Endothelial cell of umbilical vein (primary cell): ENCODE data around the gene GRIA1.

Source experiments
- CTCF ChIP-seq, 2 donors: IDR thresholded peaks; 1 replicate in 1 of 2; 2 replicates in 1 of 2; pipeline ENCODE4 v1.5.1; 2011; ENCODE audit warnings: low read length in 2 of 2, mild to moderate bottlenecking in 2 of 2, moderate library complexity in 2 of 2, control low read depth in 1 of 2, inconsistent platforms in 1 of 2, low read depth in 1 of 2; ENCODE audit not compliant: insufficient read depth in 1 of 2; ENCODE audit errors: extremely low read depth in 1 of 2
- EZH2 ChIP-seq: IDR thresholded peaks from 2 replicates; pipeline ENCODE4 v1.6.1; 2012; ENCODE audit warnings: borderline replicate concordance, low read depth, mild to moderate bottlenecking, moderate library complexity, low read length, inconsistent platforms; ENCODE audit not compliant: severe bottlenecking
- GATA2 ChIP-seq: IDR thresholded peaks from 2 replicates; pipeline ENCODE4 v1.7.0; 2011; ENCODE audit warnings: low read depth, mild to moderate bottlenecking, moderate library complexity, mixed read lengths, low read length; ENCODE audit not compliant: insufficient read length, insufficient read depth
- JUN ChIP-seq: IDR thresholded peaks from 2 replicates; pipeline ENCODE4 v1.6.1; 2011; ENCODE audit warnings: borderline replicate concordance, low read depth; ENCODE audit not compliant: insufficient read length, insufficient read depth
- MAX ChIP-seq: IDR thresholded peaks from 2 replicates; pipeline ENCODE4 v1.6.1; 2011; ENCODE audit not compliant: insufficient read depth, insufficient read length
- MYC ChIP-seq: IDR thresholded peaks from one replicate; pipeline ENCODE4 v1.6.1; 2011; ENCODE audit warnings: mild to moderate bottlenecking, low read depth, low read length
- POLR2A ChIP-seq: IDR thresholded peaks from 2 replicates; pipeline ENCODE4 v1.6.1; 2012; ENCODE audit warnings: low read depth, mild to moderate bottlenecking, control low read depth, low read length
- POLR2AphosphoS5 ChIP-seq: IDR thresholded peaks from 2 replicates; pipeline ENCODE4 v1.6.1; 2012; ENCODE audit warnings: low read depth, mild to moderate bottlenecking, control low read depth, low read length, moderate library complexity; ENCODE audit not compliant: insufficient read depth

GRCh38 chr5:153775923-153776322 is 285.5 kb downstream of the GRIA1 start:
- TF ChIP-seq MAX (no peak), JUN (no peak), POLR2A (no peak), CTCF (IDR thresholded peaks at IDR 0.05; ENCODE audit: extremely low read depth in 1 of 2, insufficient read depth in 1 of 2, low read depth in 1 of 2, low read length in 2 of 2) (no peak), POLR2AphosphoS5 (no peak), EZH2 (no peak), GATA2 (no peak), MYC (no peak)
